ENCODE results near the gene CYP2B6. TPM values are rescaled to one million over a fixed set of nuclear protein-coding genes. Genes with fewer than 3 reads are reported as not detected.

The CYP2B6 gene
- total RNA-seq = 0.41 TPM

GRCh38 chr19:40990972-40991381, at the start of gene CYP2B6:
Gene CYP2B6 (plus strand): TSS chr19:40991282. CDS start chr19:40991306, 24 bp downstream.

Other genes with a start within 250 kb of the CYP2B6 start
- 4.8 TPM for gene ACTMAP, start 240.8 kb upstream of the CYP2B6 start, total RNA-seq
- 59.4 TPM for gene SNRPA, start 240.1 kb upstream of the CYP2B6 start, total RNA-seq
- 3.8 TPM for gene MIA, start 215.8 kb upstream of the CYP2B6 start, total RNA-seq
- 10.6 TPM for gene RAB4B, start 213.0 kb upstream of the CYP2B6 start, total RNA-seq
- gene EGLN2, start 192.1 kb upstream of the CYP2B6 start, total RNA-seq = 63.2 TPM
- gene CYP2A6, start 140.8 kb upstream of the CYP2B6 start, total RNA-seq = not detected
- not detected for gene CYP2A7, start 109.1 kb upstream of the CYP2B6 start, total RNA-seq
- gene CYP2A13, start 97.2 kb downstream of the CYP2B6 start, total RNA-seq = not detected
- gene CYP2F1, start 123.2 kb downstream of the CYP2B6 start, total RNA-seq = not detected
- gene CYP2S1, start 201.9 kb downstream of the CYP2B6 start, total RNA-seq = 1.3 TPM
- gene AXL, start 227.9 kb downstream of the CYP2B6 start, total RNA-seq = 48.8 TPM